ENCODE data around the gene QRICH1.

- TF ChIP-seq, protein P1, sequence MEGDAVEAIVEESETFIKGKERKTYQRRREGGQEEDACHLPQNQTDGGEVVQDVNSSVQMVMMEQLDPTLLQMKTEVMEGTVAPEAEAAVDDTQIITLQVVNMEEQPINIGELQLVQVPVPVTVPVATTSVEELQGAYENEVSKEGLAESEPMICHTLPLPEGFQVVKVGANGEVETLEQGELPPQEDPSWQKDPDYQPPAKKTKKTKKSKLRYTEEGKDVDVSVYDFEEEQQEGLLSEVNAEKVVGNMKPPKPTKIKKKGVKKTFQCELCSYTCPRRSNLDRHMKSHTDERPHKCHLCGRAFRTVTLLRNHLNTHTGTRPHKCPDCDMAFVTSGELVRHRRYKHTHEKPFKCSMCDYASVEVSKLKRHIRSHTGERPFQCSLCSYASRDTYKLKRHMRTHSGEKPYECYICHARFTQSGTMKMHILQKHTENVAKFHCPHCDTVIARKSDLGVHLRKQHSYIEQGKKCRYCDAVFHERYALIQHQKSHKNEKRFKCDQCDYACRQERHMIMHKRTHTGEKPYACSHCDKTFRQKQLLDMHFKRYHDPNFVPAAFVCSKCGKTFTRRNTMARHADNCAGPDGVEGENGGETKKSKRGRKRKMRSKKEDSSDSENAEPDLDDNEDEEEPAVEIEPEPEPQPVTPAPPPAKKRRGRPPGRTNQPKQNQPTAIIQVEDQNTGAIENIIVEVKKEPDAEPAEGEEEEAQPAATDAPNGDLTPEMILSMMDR (IDR thresholded peaks at IDR 0.05): no peak
- TF ChIP-seq POLR2A (IDR thresholded peaks at IDR 0.05): no peak
Observed at GRCh38 chr3:49110780-49111179, 16.9 kb upstream of the QRICH1 start.
